HG03135 (cell line): ENCODE data around the gene NOM1.

ENCODE experiments used
- ATAC-seq: cut with Tn5 transposase; IDR thresholded peaks from one replicate; pipeline ENCODE4 v1.9.1; 2021; ENCODE audit warnings: mild to moderate bottlenecking, moderate library complexity; ENCODE audit not compliant: unreplicated experiment

Gene NOM1

GRCh38 chr7:157003756-157004520 lies 54.4 kb downstream of the NOM1 start:
- no peak for ATAC-seq

- no peak for ATAC-seq
Measured at GRCh38 chr7:157004521-157005455, 55.3 kb downstream of the NOM1 start.

DNA sequence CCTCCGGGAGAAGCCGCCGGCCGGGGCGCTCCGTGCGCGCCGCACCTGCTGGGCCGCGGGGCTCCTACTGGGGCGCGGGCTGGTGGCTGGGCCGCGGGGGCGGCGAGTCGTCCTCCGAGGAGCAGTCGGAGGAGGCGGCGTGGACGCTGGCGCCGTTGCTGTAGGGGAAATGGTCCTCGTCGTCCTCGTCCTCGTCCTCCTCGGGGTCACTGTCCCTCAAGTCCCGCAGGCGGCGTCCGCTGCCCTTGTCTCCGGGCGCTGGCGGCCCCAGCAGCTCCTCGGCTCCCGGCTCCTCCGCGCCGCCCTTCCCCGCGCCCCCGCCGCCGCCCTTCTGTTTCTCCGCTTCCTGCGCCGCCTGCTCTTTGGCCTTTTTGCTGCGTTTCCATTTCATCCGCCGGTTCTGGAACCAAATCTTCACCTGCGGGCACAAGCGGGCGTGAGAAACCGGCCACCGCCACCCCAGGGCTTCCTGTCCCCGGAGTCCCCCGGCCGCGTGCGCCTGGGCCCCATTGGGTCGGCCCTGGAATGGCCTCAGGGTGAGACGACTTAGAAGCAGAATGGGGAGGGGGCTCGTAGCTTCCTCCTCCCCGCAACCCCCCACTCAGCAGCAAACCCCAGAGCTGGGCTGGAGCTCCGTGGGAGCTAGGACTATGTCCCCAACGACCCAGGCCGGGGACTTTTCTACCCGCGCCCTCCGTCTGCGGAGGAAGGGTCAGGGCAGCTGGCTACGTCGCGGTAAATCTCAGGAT lies 56.1 kb downstream of the NOM1 start:
- ATAC-seq, result no peak

- ATAC-seq, result no peak
Measured at GRCh38 chr7:157006205-157006747, 56.8 kb downstream of the NOM1 start.

DNA sequence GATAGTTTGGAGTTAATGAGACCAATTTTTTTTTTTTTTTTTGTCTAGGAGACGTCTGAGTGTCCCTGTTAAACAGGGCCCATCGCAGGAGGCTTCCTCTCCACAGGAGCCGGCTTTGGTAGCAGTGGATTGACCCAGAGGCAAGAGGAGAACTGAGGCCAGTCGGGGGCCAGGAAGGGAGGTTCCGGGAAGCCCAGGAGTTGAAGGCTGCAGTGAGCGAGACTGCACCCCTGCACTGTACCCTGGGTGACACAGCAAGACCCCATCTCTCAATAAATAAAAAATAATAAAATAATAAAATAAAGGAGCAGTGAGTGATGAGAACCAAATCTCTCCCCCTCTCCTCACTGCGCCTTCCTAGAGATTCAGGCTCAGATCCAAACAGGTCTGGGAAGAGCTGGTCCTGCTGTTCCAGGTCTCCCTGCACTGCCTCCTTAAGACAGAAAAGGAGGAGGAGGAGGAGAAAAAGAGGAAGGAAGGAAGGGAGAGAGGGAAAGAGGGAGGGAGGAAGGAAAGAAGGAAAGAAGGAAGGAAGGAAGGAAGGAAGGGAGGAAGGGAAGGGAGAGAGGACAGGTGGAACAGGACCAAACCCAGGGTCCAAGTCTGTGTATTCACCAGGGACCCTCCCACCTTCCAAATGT lies 57.4 kb downstream of the NOM1 start:
- no peak for ATAC-seq

- no peak for ATAC-seq
Measured at GRCh38 chr7:157007470-157008066, 58.1 kb downstream of the NOM1 start.

DNA sequence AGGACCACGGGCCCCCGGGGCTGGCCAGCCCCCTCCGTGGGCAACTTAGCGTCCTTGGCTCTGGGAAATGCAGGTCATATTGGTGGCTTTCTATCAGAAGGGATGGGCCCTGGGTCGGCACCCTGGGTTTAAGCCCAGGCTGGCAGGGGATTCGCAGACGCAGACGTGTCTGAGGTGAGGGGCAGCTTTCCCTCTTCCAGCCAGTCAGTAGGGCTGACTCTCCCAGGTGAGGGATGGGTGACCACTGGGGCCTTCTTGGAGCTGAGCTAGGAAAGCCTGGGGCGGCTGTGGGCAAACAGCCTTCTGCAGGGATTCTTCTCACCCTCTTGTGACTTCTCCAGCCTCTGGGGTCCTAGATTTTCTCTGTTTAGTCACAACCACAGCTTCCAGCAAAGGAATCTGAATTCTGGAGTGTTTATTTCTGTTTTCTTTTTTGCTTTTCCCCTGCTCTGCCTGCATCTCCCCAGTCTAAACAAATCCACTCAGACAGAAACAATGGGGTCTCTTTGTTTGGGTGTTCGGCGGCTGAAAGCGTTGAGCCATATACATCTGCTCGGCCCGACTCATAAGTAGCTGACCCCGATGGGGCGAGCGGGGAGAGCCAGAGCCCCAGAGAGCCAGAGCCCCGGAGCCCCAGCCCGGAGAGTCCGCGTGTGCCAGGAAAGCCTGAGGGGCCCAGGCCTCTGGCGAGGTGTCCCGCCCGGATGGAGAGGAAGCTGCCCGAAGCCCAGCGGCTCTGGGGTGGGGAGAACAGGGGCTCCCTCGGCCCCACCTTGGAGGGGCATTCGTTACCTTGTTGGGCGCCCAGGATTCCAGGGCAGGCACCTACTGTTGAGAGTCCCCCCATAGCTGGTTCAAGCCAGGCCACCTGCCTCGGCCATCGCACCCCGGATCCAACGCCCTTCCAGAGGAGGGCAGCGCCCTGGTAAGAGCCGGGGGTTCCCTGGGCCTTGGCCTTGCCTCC lies 59.0 kb downstream of the NOM1 start:
- ATAC-seq, result peak; percentile 1

GRCh38 chr7:157009170-157009777 lies 59.8 kb downstream of the NOM1 start:
- ATAC-seq, result peak; percentile 37

GRCh38 chr7:157009778-157010587 lies 60.5 kb downstream of the NOM1 start:
- ATAC-seq, result peak; percentile 38

DNA sequence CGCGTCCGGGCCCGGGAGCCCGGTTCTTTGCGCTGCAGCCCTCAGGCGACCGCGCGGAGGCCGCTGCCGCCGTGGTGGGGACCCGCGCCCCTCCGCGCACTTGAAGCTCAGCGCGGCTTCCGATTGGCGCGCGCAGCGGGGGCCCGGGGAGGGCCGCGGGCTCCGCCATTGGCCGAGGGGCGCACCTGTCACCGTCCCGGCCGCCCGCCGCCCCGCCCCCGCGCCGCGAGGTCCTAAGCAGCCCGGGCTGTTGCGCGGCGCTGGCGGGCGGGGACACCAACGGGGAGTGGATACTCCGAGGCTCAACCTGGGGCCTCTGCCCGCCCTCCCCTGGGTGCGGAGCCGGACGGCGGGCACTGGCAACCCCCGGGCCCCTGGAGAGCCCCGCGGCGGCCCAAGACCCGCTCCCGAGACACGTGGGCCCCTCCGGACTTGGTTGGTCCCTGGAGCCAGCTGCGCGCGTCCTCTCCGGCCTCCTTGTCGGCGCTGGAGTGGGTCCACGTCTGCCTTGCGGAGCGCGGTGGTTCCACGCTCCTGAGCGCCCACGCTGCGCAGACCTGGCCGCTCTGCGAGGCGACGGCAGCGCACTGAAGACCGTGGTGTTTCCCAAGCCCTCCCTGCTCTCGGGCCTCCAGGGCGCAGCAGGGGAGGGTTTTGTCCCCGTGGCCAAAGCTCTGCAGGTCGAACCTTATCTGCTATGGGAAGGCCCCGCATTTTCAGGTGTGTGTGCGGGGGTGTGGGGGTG lies 61.2 kb downstream of the NOM1 start, which contains the start of gene MNX1:
Gene MNX1, minus strand, starts transcription at position 76 of the 745 bp plus-strand sequence. CDS start 313 bp downstream, outside the sequence.
- ATAC-seq, result peak; percentile 65

DNA sequence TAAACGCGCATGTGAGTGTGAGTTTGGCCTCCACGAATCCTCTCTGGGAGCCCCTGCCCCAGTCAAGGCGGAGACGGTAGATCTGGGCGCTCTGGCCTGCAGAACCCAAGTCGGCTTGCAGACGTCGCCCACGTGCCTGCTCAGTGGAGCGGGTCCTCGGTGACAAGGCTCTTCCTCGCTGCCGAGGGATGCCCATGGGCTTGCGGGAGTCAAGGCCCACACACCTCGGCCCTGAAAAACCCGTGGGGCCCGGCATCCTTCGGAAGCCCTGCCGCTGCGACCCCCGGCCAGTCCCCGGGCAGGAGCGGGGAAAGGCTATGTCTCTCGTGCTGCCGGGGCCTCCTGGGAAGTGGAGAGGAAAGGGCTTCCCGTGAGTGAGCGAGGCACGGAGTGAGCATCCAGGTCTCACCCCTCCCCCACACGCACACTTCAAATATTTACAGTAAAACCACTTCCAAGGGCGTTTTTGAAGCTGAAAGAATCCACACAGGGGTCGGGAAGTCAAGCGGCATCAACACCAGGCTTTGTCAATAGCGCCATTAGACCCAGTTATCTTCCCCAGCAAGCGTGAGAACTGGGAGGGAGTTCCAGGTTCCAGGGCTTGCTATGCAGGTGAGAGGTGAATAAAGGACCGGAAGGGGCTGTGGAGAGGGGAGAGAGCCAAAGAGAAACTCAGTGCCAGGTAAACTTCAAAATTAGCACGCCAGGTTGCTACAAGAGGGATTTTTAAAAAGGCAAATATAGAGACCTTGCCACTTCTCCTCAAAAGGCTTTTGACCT lies 62.0 kb downstream of the NOM1 start:
- no peak for ATAC-seq

DNA sequence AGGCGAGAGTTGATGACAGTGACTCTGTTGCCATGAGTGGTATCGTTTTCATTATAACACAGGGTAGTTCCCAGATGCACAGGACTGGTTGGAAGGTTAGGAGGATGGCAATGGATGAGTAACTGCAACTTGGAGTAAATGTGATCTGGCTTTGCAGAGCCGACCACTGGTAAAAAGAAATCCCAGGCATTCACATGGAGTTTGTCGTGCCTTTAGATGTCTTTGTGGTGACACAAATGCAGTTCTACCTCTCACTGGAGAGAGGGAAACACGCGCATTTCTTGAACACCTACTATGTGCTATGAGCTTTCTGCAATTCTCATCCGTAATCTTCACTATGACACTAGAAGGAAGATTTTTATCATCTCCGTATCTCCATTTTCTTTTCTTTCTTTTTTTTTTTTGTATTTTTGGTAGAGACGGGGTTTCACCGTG lies 62.6 kb downstream of the NOM1 start:
- ATAC-seq, result no peak

DNA sequence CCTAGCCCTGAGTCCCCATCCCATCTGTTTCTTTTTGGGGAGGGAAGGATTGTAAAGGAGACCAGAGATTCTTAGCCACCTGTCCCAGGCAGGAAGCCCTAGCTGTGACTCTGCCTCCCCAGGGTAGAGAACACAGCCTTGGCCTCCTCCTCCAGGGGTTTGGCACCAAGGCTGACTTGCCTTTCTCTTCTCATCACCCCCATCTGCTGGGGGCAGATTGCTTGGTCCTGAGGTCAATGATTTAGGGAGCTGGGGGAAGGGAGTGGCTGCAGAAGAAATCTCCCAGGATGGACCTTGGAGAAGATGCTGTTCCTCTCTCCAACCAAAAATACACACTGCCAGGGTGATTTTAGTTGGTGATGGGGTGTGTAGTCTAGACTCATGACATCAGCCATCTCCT lies 63.6 kb downstream of the NOM1 start:
- no peak for ATAC-seq

DNA sequence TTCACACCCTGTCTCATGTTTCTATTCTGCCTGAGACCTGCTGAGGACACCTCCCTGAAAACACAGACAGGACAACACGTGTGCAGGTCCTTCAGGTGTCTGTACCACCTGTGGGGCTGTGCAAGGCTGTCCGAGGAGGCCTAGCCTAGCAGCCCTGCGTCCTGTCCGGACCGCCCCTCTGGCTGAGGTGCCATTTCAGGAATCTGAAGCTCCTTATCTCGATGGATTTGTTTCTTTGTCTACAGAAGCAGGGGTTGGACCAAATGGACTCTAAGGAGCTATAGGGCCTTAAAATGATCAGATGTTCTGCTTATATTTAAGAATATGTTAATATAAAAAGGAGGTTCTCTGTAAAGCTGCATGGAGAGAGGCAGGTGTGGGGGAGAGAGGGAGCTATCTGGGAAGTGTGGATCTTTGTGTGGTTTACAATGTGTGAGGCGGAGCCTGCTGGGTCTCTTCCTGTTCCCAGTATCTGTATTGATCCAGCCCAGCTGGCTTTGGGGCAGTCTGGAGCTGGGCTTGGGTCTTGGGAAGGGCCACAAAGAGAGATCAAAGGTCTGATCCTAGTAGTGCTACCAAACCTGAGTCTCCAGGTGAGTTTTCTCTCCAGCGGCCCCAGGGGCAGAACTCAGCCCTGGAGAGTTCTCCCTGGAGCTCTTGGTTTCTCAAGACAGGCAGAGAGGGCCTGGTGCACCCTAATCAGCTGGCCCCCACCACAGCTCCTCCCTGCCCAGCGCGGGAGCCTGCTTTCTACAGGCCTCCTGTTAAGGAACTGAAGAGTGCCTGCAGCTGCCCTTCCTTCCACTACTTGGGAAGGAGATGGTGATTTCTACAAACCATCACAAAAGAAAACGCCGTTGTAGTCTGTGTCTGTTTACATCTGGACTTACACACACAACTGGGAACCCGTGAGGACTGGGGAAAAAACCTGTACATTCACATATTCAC lies 64.4 kb downstream of the NOM1 start:
- no peak for ATAC-seq
